HepG2 (cell line): ENCODE data around the gene SERTAD1. TPM values are rescaled to one million over a fixed set of nuclear protein-coding genes. Genes with fewer than 3 reads are reported as not detected.

Experiments used
- CREM ChIP-seq, 2 experiments: sonication (generic) in 1 of 2; formaldehyde crosslinking in 1 of 2; IDR thresholded peaks; 2 replicates each; pipeline versions ENCODE4 v1.4.0 to v1.6.1; 2016 to 2020; ENCODE audit warnings: antibody characterized with exemption in 1 of 2, mild to moderate bottlenecking in 1 of 2, missing genetic modification reagents in 1 of 2
- ELK4 ChIP-seq: sonication (generic); formaldehyde crosslinking; IDR thresholded peaks from 2 replicates; pipeline ENCODE4 v1.9.0; 2021; ENCODE audit warnings: missing genetic modification reagents, borderline replicate concordance
- ESRRA ChIP-seq: sonication (generic); formaldehyde crosslinking; IDR thresholded peaks from 2 replicates; pipeline ENCODE4 v1.5.1; 2020; ENCODE audit warnings: mild to moderate bottlenecking, low read depth, missing genetic modification reagents
- FLYWCH1 ChIP-seq: sonication (generic); formaldehyde crosslinking; IDR thresholded peaks from 2 replicates; pipeline ENCODE4 v1.8.1; 2023; ENCODE audit warnings: mild to moderate bottlenecking, missing genetic modification reagents
- FOXA1 ChIP-seq, 2 experiments: fragments of 450-650 bp in 1 of 2; sonication (generic) in 1 of 2; formaldehyde crosslinking in 1 of 2; IDR thresholded peaks; 2 replicates each; pipeline versions ENCODE4 v1.4.0 to v1.6.1; 2016 to 2020; ENCODE audit warnings: missing genetic modification reagents in 1 of 2
- FOXO4 ChIP-seq: sonication (generic); formaldehyde crosslinking; conservative IDR thresholded peaks from 2 replicates; pipeline ENCODE4 v1.8.1; 2023; ENCODE audit warnings: missing genetic modification reagents
- IKZF5 ChIP-seq: IDR thresholded peaks from 2 replicates; pipeline ENCODE4 v1.6.1; 2018; ENCODE audit warnings: missing genetic modification reagents, mild to moderate bottlenecking, missing compliant biosample characterization
- IRF2 ChIP-seq: IDR thresholded peaks from 2 replicates; pipeline ENCODE4 v1.6.1; 2018; ENCODE audit warnings: missing genetic modification reagents, missing compliant biosample characterization
- ISL2 ChIP-seq: sonication (generic); formaldehyde crosslinking; IDR thresholded peaks from 2 replicates; pipeline ENCODE4 v1.5.0; 2020; ENCODE audit warnings: missing genetic modification reagents
- KAT7 ChIP-seq: IDR thresholded peaks from 2 replicates; pipeline ENCODE4 v1.6.1; 2018; ENCODE audit warnings: borderline replicate concordance, missing compliant biosample characterization
- MNT ChIP-seq: fragments of 450-650 bp; IDR thresholded peaks from 2 replicates; pipeline ENCODE4 v1.6.1; 2016
- PPARG ChIP-seq: conservative IDR thresholded peaks from 2 replicates; pipeline ENCODE4 v1.6.1; 2016; ENCODE audit warnings: missing biosample characterization, missing genetic modification reagents
- SETDB1 ChIP-seq: sonication (generic); formaldehyde crosslinking; IDR thresholded peaks from 2 replicates; pipeline ENCODE4 v1.5.1; 2020; ENCODE audit warnings: missing genetic modification reagents, mild to moderate bottlenecking, borderline replicate concordance
- SIN3B ChIP-seq: fragments of 150-350 bp; IDR thresholded peaks from 2 replicates; pipeline ENCODE4 v1.6.1; 2014; ENCODE audit warnings: low read length
- SMC3 ChIP-seq: IDR thresholded peaks from 2 replicates; pipeline ENCODE4 v1.6.1; 2011; ENCODE audit warnings: low read length, improper control_type of control experiment
- TIGD3 ChIP-seq: sonication (generic); formaldehyde crosslinking; IDR thresholded peaks from 2 replicates; pipeline ENCODE4 v1.5.1; 2020; ENCODE audit warnings: mild to moderate bottlenecking, missing genetic modification reagents, borderline replicate concordance
- XRCC5 ChIP-seq: fragments of 200-400 bp; formaldehyde crosslinking; optimal IDR thresholded peaks from 2 replicates; pipeline ENCODE3; 2017; ENCODE audit warnings: mild to moderate bottlenecking, low read length
- ZFP82 ChIP-seq: sonication (generic); formaldehyde crosslinking; IDR thresholded peaks from 2 replicates; pipeline ENCODE4 v1.5.1; 2020; ENCODE audit warnings: mild to moderate bottlenecking, missing genetic modification reagents, borderline replicate concordance
- ZIK1 ChIP-seq: sonication (generic); formaldehyde crosslinking; IDR thresholded peaks from 2 replicates; pipeline ENCODE4 v1.5.0; 2020; ENCODE audit warnings: mild to moderate bottlenecking, low read depth, missing genetic modification reagents, borderline replicate concordance
- ZNF251 ChIP-seq: sonication (generic); formaldehyde crosslinking; IDR thresholded peaks from 2 replicates; pipeline ENCODE4 v1.9.0; 2021; ENCODE audit warnings: mild to moderate bottlenecking, missing genetic modification reagents
- ZNF256 ChIP-seq: sonication (generic); formaldehyde crosslinking; conservative IDR thresholded peaks from 2 replicates; pipeline ENCODE4 v1.4.0; 2020; ENCODE audit warnings: missing genetic modification reagents
- ZNF460 ChIP-seq: sonication (generic); formaldehyde crosslinking; IDR thresholded peaks from 2 replicates; pipeline ENCODE4 v1.5.1; 2020; ENCODE audit warnings: missing genetic modification reagents, mild to moderate bottlenecking, borderline replicate concordance
- ZNF652 ChIP-seq: IDR thresholded peaks from 2 replicates; pipeline ENCODE4 v1.6.1; 2016; ENCODE audit warnings: low read depth, borderline replicate concordance
- polyA plus RNA-seq, 8 experiments: library from polyadenylated mRNA; depleted of rRNA in 3 of 8; stranded (reverse) in 7 of 8; unstranded in 1 of 8; fragments of >200 nt; fragmentation: Illumina TruSeq in 4 of 8; extraction: Trizol in 4 of 8; gene quantifications; 2 replicates each; pipeline versions ENCODE4 v1.2.1 to v1.2.3, GENCODE V29; 2011 to 2016; ENCODE audit warnings: low read depth in 4 of 8, missing spikeins in 1 of 8, mixed read lengths in 1 of 8; ENCODE audit not compliant: insufficient read depth in 1 of 8
- total RNA-seq, 5 experiments: library from RNA; depleted of rRNA; stranded (reverse); fragments of >200 nt; fragmentation: Illumina TruSeq; extraction: Trizol; gene quantifications; 2 replicates each; pipeline ENCODE4 v1.2.3, GENCODE V29; 2016; ENCODE audit warnings: low read depth in 1 of 5

The SERTAD1 gene
- total and polyA plus RNA-seq, 2 of the 13 experiments (the other 11 are each of a cell fraction or from before 2014, with no cell fraction given): 4.3 to 4.5 TPM

- TF ChIP-seq CREM (IDR thresholded peaks at IDR 0.05): peak; percentile 77
- no peak for TF ChIP-seq CREM (CRISPR knock-in tag; IDR thresholded peaks at IDR 0.05)
- no peak for TF ChIP-seq SMC3
- TF ChIP-seq ISL2 (CRISPR knock-in tag): peak; percentile 37
- TF ChIP-seq ZNF652 (CRISPR knock-in tag): no peak
- no peak for TF ChIP-seq FLYWCH1 (CRISPR knock-in tag)
- no peak for TF ChIP-seq FOXO4
- no peak for TF ChIP-seq ZNF256
- TF ChIP-seq PPARG (CRISPR knock-in tag): peak; percentile 31; the same call in 1 of the 2 replicates
- TF ChIP-seq SETDB1: no peak
- TF ChIP-seq ZIK1 (CRISPR knock-in tag): peak; percentile 33; the same call in 1 of the 2 replicates
- TF ChIP-seq ZFP82 (CRISPR knock-in tag): no peak
- TF ChIP-seq IRF2: no peak
- 0 out of 2 replicates have a peak, but pooled peaks have one; percentile 27 for TF ChIP-seq IKZF5 (CRISPR knock-in tag)
- no peak for TF ChIP-seq XRCC5
- TF ChIP-seq TIGD3: peak; percentile 87
- no peak for TF ChIP-seq FOXA1 (IDR thresholded peaks at IDR 0.05)
- TF ChIP-seq FOXA1 (CRISPR knock-in tag; IDR thresholded peaks at IDR 0.05): no peak
- TF ChIP-seq KAT7 (CRISPR knock-in tag): peak; percentile 62; the same call in 1 of the 2 replicates
- 0 out of 2 replicates have a peak, but pooled peaks have one; percentile 27 for TF ChIP-seq MNT
- no peak for TF ChIP-seq ZNF460 (CRISPR knock-in tag)
- TF ChIP-seq ESRRA (CRISPR knock-in tag): 0 out of 2 replicates have a peak, but pooled peaks have one; percentile 68
- TF ChIP-seq ELK4 (CRISPR knock-in tag): no peak
- TF ChIP-seq ZNF251 (CRISPR knock-in tag): no peak
- TF ChIP-seq SIN3B: peak; percentile 67; the same call in 1 of the 2 replicates
These were observed 18.4 kb upstream of the SERTAD1 start, which contains the start of gene SERTAD3 (continued) for GRCh38 chr19:40444000-40444824.
